DND-41 (cell line): Measurements from ENCODE around the gene AKAP13.

Experiments used
- CTCF ChIP-seq: IDR thresholded peaks from 2 replicates; pipeline ENCODE4 v1.5.1; 2012; ENCODE audit warnings: borderline replicate concordance, low read length, moderate library complexity, mild to moderate bottlenecking; ENCODE audit not compliant: poor library complexity, severe bottlenecking; ENCODE audit errors: extremely low read depth
- EZH2 ChIP-seq: IDR thresholded peaks from 3 replicates; pipeline ENCODE4 v1.6.1; 2012; ENCODE audit warnings: borderline replicate concordance, low read depth, mild to moderate bottlenecking, moderate library complexity, low read length, inconsistent platforms; ENCODE audit not compliant: severe bottlenecking

GRCh38 chr15:85792102-85792731 lies 411.8 kb downstream of the AKAP13 start:
- TF ChIP-seq EZH2 = no peak
- no peak for TF ChIP-seq CTCF
